Prostate gland (tissue), 2 donors: ENCODE results near the gene KMT2C.

ENCODE experiments used
- CTCF ChIP-seq, 4 experiments: fragments of 200-600 bp in 2 of 4; fragments of 450-650 bp in 2 of 4; sonication (generic) in 2 of 4; IDR thresholded peaks; 1 replicate in 3 of 4; 2 replicates in 1 of 4; pipeline ENCODE4 v1.5.1; 2016 to 2019; ENCODE audit warnings: antibody characterized with exemption in 4 of 4, mild to moderate bottlenecking in 2 of 4, moderate library complexity in 2 of 4
- POLR2A ChIP-seq: fragments of 450-650 bp; IDR thresholded peaks from one replicate; pipeline ENCODE4 v1.6.1; 2016; ENCODE audit warnings: antibody characterized with exemption, mild to moderate bottlenecking
- POLR2AphosphoS5 ChIP-seq: sonication (generic); formaldehyde crosslinking; IDR thresholded peaks from one replicate; pipeline ENCODE4 v1.6.1; 2017; ENCODE audit warnings: antibody characterized with exemption

GRCh38 chr7:152140560-152140959 lies 295.2 kb downstream of the KMT2C start:
- no peak for TF ChIP-seq CTCF (IDR thresholded peaks at IDR 0.05)
- no peak for TF ChIP-seq POLR2A
- TF ChIP-seq POLR2AphosphoS5: no peak
